ENCODE measurements around the gene MFNG. TPM values are rescaled to one million over a fixed set of nuclear protein-coding genes. Genes with fewer than 3 reads are reported as not detected.

MFNG gene
- total RNA-seq, 3 donors from 2014 or later = 11.3 to 16.1 (median 13.7) TPM

DNA sequence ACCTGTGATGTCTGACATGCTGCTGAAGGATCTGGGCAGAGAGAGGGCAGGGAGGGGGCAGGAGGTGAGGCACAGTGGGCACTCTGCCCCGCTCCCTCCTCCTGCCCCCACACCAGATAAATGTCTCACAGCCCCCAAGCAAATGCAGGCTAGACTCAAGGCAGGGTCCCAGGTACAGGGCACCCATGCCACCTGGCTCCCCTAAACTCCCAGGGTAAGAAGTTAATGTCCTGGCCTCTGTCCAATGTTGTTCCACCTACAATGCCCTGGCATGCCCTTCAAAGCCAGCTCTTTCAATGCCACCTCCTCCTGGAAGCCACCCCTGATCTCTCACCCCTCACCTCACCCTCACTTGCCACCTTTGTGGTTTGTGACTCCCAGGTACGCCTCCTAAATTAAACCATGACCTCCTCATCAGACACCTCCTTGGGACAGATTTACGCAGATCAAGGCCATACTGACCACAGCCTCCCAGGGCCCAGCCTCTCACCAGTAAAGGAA, 17.0 kb upstream of the MFNG start:
- H3K36me3 ChIP-seq (ENCODE audit: low read depth) = no peaks in the 10 kb centered on the region
- intact Hi-C loops (cut with DNase I, micrococcal nuclease) = no loop called here
- H3K4me1 ChIP-seq (ENCODE audit: low read depth) = peaks cover 58% of the 10 kb centered on the region
- ATAC-seq (no peak), DNase-seq (peak in 1 of 3 donors; percentile 33)
- H3K4me3 ChIP-seq = no peak overlapping the region
- TF ChIP-seq, protein P1, sequence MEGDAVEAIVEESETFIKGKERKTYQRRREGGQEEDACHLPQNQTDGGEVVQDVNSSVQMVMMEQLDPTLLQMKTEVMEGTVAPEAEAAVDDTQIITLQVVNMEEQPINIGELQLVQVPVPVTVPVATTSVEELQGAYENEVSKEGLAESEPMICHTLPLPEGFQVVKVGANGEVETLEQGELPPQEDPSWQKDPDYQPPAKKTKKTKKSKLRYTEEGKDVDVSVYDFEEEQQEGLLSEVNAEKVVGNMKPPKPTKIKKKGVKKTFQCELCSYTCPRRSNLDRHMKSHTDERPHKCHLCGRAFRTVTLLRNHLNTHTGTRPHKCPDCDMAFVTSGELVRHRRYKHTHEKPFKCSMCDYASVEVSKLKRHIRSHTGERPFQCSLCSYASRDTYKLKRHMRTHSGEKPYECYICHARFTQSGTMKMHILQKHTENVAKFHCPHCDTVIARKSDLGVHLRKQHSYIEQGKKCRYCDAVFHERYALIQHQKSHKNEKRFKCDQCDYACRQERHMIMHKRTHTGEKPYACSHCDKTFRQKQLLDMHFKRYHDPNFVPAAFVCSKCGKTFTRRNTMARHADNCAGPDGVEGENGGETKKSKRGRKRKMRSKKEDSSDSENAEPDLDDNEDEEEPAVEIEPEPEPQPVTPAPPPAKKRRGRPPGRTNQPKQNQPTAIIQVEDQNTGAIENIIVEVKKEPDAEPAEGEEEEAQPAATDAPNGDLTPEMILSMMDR (IDR thresholded peaks at IDR 0.05) = no peak
- no peaks in the 10 kb centered on the region for H3K9me3 ChIP-seq

DNA sequence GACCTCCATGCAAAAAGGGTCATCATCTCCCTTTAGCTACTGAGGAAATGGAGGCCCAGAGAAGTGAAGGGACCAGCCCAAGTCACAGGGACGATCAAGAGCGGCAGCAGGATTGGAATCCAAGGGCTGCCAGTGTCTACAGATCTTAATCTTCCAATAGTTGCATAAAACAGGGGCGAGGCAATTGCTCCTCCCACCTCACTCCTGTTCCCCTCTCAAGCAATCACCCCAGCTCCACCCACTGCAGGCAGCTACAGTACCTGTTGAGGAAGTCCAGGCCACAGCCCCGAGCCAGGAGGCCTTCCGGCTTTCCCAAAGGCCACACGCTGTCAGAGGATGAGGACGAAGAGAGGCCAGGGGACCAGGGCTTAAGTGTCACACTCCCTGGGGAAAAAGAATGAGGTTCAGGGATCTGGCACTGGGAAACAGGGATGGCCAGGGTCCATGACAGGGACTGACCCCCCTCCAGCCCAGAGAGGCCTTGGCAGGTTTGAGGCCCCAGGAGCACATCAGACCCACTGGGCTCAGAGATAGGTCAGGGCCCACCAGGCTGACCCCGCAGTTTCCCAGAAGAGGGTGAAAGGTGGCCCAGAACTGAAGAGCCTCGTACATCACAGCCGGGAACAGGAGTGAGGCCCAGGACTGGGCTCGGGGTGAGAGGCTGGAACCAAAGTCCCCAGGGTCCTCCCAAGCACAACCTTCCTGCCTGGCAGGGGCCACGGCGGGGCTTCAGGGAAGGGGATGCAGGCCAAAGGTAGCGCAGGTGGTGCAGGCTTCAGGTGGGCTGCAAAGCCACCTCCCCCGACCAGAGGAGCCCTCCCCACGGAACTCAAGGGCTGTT, 16.4 kb upstream of the MFNG start:
- ATAC-seq = peak; percentile 80
- intact Hi-C loops (cut with DNase I, micrococcal nuclease) = no loop called here
- Histone ChIP-seq H3K4me1 (ENCODE audit: low read depth) (peaks cover 59% of the 10 kb centered on the region), H3K36me3 (ENCODE audit: low read depth) (no peaks in the 10 kb centered on the region), H3K4me3 (no peak overlapping the region), H3K9me3 (no peaks in the 10 kb centered on the region)
- peak; percentile 90 to 95 (median 93) for DNase-seq
- TF ChIP-seq, protein P1 (IDR thresholded peaks at IDR 0.05) = no peak

DNA sequence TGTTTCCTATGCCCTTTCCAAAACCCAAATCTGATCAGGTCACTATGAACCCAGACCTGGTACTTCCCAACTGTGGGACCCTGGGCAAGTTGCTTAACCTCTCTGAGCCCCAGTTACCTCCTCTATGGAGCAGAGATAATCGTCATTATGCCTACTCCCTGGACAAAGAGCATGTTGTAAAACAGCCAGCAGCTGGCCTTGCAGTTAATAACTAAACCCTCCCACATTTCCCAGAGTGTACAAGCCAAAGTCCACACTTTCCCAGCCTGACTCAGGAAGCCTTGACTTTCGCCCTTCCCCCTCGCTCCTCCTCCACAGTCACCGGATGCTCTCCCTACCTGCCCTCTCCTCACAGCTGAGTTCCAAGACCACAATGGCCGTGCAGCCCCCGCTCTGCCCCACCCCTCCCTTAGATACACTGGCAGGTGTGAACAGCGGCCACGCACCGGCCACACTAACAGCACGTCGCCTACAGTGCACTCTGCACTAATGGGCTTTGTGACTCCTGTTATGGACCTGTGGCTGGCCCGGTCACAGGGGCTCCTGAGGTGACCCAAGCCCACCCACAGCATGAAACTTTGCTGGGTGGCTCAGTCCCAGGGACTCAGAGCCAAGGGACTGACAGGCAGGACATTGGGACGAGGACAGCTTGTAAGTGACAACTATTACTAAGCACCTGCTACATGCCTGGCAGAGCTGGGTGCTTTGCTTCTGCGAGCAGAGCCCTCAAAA, 15.6 kb upstream of the MFNG start:
- peaks cover 59% of the 10 kb centered on the region for H3K4me1 ChIP-seq (ENCODE audit: low read depth)
- intact Hi-C loops (cut with DNase I, micrococcal nuclease) = no loop called here
- no peaks in the 10 kb centered on the region for H3K36me3 ChIP-seq (ENCODE audit: low read depth)
- TF ChIP-seq, protein P1 (IDR thresholded peaks at IDR 0.05) = no peak
- H3K9me3 ChIP-seq = no peaks in the 10 kb centered on the region
- ATAC-seq = peak; percentile 83
- H3K4me3 ChIP-seq = no peak overlapping the region
- peak; percentile 89 to 96 (median 90) for DNase-seq

DNA sequence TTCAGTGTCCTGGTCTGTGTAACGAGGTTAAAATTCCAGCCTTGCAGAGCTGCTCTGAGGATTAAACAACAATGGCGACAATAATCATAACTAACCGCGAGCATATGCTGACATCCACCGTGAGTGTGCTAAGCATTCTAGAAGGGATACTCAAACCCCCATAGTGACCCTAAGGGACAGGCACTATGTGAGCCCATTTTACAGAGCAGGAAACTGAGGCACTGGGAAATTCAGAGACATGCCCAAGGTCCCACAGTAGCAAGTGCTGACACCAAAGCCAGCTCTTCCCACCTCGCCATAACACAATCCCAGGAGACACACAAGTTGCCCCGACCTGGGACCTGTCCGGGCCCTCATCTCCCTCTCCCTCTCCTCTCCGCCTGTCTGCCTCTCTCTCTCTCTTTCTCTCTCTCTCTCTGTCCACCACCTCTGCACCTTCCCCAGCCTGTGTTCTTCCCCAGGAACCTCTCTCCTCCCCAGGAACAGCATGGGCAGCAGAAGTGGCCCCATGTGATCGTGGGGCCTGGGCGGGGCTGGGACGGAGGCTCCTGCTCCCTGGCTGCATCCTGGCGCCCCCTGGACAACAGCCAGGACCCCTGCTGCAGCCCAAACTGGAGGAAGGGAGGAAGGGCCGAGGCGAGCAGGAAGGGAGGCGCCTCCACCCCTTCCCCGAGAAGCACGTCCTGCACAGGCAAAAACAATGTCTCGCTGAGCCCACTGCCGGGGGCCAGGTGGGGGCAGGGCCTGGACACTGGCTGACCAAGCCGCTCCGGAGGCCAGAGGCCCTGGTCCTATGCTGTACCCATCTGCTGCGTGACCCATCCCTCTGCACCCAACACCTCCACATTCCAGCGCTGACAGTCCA, 14.8 kb upstream of the MFNG start:
- Histone ChIP-seq H3K36me3 (ENCODE audit: low read depth) (no peaks in the 10 kb centered on the region), H3K9me3 (no peaks in the 10 kb centered on the region), H3K4me1 (ENCODE audit: low read depth) (peaks cover 59% of the 10 kb centered on the region), H3K4me3 (no peak overlapping the region)
- TF ChIP-seq, protein P1 (IDR thresholded peaks at IDR 0.05) = no peak
- ATAC-seq (peak; percentile 1), DNase-seq (peak in 2 of 3 donors; percentile 63 to 78)
- intact Hi-C loops (cut with DNase I, micrococcal nuclease) = no loop called here

Data from mucosa of descending colon (tissue), 3 donors.